ENCODE results near the gene FAM76A.
A peak's percentile ranks its signal among the peaks of the same experiment; 100 is the strongest.
"Not testable (repeated sequence)": the region's sequence is repeated elsewhere in the genome, so short reads cannot be mapped to it uniquely, and the experiment has no call there.

Gene FAM76A

DNA sequence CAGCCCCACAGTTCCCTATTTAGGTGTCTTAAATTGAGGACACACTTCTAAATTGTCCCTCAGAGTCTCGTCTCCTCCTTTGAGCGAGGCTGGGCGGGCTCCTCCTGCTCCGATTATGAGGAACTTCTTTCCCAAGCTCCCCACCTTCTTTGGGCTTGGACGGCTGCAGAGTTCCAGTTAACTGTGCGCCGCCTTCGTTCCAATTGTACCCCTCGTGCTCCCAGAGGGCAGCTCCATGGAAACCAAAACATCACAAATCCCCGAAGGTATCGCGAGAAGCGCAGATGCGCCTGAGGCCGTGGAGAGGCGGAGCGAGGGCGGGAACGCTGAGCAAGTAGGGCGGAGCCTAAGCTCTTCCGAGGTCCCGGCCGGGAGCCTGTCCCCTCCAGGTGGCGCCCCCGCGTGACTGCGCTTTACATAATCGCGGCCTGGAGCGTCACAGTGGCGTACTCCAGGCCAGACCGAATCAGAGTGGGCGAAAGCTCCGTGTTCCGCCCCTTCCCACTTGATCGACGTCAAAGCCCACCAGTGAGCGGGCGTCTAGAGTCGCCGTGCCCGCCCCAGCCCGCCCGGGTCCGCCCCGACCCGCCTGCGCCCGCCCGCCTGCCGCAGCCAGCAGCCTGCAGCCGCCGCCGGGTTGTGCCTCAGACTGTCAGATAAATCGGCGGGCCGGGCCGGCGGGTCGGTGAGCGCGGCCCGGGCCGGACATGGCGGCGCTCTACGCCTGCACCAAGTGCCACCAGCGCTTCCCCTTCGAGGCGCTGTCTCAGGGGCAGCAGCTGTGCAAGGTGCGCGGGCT lies at the start of gene FAM76A:
TSS of gene FAM76A (plus strand) at position 588 of the 799 bp plus-strand sequence. CDS start at position 708, 120 bp downstream.
- ATAC-seq: peak; percentile 95 to 96

- no peak for ATAC-seq
Measured at GRCh38 chr1:27676410-27676809, 49.4 kb upstream of the FAM76A start.

- no peak for ATAC-seq
Measured at GRCh38 chr1:27678747-27679146, 47.0 kb upstream of the FAM76A start.

GRCh38 chr1:27680225-27680791 lies 45.5 kb upstream of the FAM76A start:
- ATAC-seq: not testable (repeated sequence)

GRCh38 chr1:27681580-27681979 lies 44.2 kb upstream of the FAM76A start:
- ATAC-seq: not testable (repeated sequence)

GRCh38 chr1:27682351-27682944 lies 43.3 kb upstream of the FAM76A start:
- ATAC-seq: no peak

DNA sequence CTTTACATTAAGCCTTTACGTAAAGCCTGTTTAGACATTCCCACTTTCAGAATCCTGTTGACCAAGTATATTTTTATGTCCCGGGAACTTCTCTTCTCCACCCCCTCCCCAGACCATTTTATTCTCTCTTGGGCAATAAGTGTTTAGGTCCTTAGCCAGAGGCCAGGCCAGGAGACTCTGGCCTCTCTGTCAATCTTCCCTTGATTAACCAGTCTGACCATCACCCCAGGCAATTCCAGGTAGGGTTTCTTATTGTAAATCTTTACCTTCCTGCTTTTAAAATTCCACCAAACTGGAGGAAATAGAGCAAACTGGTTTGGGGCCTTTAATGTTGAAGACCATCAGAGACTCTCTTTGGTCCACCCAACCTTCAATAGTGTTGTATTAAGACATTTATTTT lies 41.6 kb upstream of the FAM76A start:
- ATAC-seq: no peak

DNA sequence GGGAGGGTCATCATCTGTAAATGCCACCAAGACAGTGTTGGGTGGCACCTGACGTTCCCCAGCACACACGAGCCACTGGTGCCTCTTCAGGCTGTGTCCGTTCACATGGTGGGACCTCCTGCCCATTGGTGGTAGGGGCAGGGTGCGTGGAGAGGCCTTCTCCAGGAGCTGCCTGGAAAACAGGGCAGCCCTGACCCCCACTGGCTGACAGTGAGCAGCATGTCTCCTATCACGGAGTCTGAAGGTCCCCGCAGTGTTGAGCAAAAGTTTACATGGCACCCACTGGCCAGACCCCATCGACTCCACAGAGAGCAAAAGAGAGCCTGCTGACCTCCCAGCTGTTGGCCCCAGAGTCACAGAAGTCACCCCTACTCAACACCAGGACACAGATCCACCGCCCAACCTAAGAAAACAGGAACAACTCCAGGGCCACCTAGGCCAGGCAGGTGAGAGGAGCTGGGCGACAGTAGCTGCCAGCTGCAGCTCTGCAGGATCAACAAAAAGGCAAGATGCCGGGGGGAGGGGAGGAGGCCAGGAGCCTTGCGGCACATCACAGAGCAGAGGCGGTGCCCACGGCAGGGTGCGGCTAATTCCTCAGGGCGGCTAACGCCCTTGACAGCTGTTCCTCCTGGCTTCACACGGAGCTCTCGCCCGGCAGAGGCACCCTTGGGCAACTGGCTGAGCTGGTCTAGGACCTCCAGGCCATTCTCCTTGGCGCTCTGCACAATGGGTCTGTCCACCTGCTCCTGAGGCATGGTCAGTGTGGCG lies 39.4 kb upstream of the FAM76A start:
- ATAC-seq: no peak

DNA sequence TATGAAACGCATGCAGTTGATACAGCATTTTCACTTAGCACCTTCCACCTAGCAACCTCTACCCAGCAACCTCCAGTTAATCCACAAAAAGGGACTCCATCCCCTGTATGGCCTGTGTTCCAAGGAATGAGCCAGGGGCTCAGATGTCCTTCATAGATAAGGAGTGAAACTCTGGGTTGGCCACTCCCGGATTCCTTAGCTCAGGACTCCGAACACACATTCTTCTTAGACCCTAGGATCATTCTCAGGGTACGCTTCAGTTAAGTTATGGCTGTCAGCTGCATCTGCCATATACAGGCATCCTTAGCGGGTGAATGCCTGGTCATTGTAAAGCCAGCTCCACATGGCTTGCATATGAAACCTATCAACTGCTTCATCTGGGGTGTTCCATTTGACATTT lies 37.9 kb upstream of the FAM76A start:
- ATAC-seq: no peak

DNA sequence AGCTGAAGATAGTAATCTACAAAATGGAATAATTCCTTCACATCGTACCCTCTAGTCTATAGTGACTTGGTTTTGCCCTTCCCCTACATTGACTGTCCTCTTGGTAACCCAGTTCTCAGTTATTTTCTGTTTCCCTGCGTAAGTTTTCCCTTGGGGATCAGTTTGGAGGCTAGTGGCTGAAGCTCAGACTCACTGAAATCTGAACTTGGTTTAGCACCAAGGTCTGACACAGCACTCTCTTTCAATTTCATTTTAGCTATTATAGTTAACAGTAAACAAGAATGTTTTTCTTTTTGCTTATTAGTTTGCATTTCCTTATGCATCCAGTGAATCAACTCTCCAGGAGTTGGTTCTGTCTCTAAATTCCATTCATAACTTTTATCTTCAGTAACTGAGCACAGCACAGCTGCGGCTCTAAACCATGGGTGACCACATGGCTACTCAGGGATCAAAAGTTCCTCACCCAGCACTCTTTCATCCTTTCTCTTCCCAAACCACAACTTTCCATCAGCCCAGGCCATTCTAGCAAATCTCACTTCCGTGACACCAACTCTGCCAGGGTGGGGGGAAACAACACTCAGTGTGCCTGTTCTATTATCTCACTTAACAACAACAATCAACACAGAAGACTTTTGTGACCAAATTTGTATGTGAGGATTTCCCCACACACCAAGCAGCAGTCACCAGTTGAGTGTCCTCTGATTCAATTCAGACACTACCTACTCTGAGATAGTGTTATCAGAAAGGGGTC lies 36.2 kb upstream of the FAM76A start:
- peak; percentile 53 to 75 for ATAC-seq

- ATAC-seq: peak in 1 of 2 donors; percentile 14
Measured at GRCh38 chr1:27690183-27690582, 35.6 kb upstream of the FAM76A start.

DNA sequence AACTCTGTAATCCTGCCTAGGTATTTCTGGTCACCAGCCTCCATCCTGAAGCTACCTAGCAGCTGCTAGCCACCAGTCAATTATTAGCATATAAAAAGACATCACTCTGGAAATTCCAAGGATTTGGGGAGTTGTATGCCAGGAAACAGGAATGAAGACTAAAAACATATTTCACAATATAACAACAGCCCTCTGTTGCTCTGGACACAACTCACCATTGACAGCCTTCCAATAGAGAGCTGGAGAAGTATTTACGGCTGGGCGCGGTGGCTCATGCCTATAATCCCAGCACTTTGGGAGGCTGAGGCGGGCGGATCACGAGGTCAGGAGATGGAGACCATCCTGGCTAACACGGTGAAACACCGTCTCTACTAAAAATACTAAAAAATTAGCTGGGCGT lies 28.9 kb upstream of the FAM76A start:
- ATAC-seq: not testable (repeated sequence)

DNA sequence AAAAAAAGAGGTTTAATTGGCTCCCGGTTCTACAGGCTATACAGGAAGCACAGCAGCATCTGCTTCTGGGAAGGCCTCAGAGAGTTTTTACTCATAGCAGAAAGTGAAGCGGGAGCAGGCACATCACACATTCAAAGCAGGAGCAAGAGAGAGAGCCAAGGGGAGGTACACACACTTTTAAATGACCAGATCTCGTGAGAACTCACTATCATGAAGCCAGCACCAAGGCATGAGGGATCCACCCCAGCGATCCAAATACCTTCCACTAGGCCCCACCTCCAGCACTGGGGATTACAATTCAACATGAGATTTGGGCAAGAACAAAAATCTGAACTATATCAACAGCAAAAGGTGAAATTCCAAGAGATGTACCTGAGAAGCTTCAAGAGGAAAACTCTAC lies 20.8 kb upstream of the FAM76A start:
- ATAC-seq: no peak

DNA sequence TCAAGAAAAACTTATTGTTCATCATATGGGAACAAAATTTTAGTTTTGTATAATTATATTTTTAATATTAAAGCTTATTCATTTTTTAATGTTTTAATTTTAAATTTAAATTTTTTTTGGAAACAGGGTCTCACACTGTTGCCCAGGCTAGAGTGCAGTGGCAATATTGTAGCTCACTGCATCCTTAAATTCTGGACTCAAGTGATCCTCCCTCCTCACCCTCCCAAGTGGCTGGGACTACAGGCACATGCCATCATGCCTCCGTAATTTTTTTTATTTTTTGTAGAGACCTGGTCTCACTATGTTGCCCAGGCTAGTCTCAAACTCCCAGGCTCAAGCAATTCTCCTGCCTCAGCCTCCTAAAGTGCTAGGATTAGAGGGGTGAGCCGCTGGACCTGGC lies 20.2 kb upstream of the FAM76A start:
- ATAC-seq: no peak

- ATAC-seq: no peak
Measured at GRCh38 chr1:27710574-27710973, 15.2 kb upstream of the FAM76A start.

GRCh38 chr1:27713139-27713725 lies 12.5 kb upstream of the FAM76A start:
- no peak for ATAC-seq

GRCh38 chr1:27713869-27714513 lies 11.8 kb upstream of the FAM76A start:
- no peak for ATAC-seq

- ATAC-seq: no peak
Measured at GRCh38 chr1:27716262-27716895, 9.4 kb upstream of the FAM76A start.

DNA sequence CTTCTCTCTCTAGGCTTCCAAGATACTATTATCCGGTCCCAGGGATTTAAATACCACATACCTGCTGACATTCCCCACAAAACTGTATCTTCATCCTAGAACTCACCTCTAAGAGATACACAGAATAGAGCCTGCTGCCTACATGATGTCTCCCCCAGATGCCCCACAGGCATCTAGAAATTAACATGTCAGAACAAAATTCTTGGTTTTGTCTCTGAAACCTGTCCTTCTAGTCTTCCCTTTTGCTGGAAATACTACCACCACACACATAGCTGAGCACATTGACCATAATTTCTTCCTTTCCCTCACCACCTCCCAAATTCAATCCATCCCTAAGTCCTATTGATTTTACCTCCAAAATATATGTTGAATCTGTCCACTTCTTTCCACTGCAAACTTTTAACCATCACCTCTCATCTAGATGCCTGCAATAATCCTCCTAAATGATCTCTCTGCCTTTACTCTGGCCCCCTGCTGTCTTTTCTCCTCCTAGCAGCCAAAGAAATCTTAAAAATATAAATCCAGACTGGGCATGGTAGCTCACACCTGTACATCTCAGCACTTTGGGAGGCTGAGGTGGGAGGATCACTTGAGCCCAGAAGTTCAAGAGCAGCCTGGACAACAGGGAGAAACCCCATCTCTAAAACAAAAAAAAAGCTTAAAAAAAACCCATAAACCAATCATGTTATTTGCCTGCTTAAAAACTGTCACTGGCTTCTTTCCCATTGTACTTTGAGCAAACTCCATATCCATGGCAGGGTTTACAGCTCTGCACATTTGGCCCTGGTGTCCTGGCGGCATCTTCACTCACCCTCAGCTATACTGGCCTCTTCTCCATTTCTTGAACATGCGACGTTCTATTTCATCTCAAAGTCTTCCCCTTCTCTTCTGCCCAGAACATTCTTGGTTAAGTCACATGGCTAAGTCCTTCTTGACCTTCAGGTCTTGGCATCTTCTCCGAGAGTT lies 6.2 kb upstream of the FAM76A start:
- ATAC-seq: no peak

GRCh38 chr1:27724961-27725373 lies 794 bp upstream of the FAM76A start:
- ATAC-seq: no peak

Data from activated CD4-positive, CD25-positive, alpha-beta regulatory T cell treated with anti-CD3 and anti-CD28 coated beads, Interleukin-2, amount 50 U/mL, for 24 hours (primary cell).